Measurements from ENCODE around the gene ELL. TPM values are rescaled to one million over a fixed set of nuclear protein-coding genes. Genes with fewer than 3 reads are reported as not detected.

Gene ELL
- total and polyA plus RNA-seq, 2 donors (not counting 3 experiments of a cell fraction or from before 2014, with no cell fraction given): 9.9 to 18.2 TPM

DNA sequence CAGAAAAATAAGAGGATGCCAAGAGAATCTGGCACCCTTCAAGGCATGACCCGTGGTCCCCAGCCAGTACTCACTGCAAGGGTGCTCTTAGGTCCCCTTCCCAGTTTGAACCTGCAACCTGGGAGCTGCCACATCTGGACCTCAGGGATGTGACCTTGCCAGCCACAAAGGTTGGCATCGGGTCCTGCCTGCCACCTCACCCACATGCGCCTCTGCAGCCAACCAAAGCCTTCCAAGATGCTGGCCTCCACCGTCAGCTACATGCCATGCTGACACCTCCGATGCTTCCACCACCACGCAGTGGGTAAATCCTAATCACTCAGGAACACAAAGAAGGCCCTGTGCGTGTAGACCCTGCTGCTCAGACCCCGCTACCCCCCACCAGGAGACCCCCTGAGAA, 35.1 kb downstream of the ELL start:
- no TSS peak for BruUV-seq (replicated peaks)
- ChIA-PET CTCF (interaction anchor here (0.8 to 1.6 kb wide), 8 partner anchors 9 to 360 kb away, joined by 3 to 18 read pairs (median 4); partner anchors contain the start of genes ELL and REX1BD), POLR2A (interaction anchor here (0.6 kb wide), 1 partner anchor 64 kb away, joined by 3 read pairs; no protein-coding TSS in a partner anchor)
- FAIRE-seq: no peak
- Histone ChIP-seq H3K9me3 (replicated peaks; ENCODE audit: control insufficient read depth, insufficient read depth, low read length) (no peaks in the 10 kb centered on the region), H3K27me3 (ENCODE audit: control insufficient read depth in 2 of 2, insufficient read depth in 2 of 2, low read length in 2 of 2) (no peaks in the 10 kb centered on the region), H2AFZ (ENCODE audit: low read depth, low read length) (no peak overlapping the region), H3K4me3 (replicated peaks in 1 of 3; ENCODE audit: insufficient read depth in 1 of 3, low read depth in 1 of 3, low read length in 3 of 3) (no peak overlapping the region), H3K79me2 (ENCODE audit: control insufficient read depth, insufficient read depth, low read length) (peaks cover 41% of the 10 kb centered on the region), H4K20me1 (replicated peaks; ENCODE audit: control insufficient read depth, extremely low read depth, insufficient read depth, low read length) (no peaks in the 10 kb centered on the region), H3K9ac (replicated peaks; ENCODE audit: extremely low read depth, insufficient read depth, low read length) (no peak overlapping the region), H3K27ac (ENCODE audit: insufficient read depth, low read depth, low read length) (no peak overlapping the region), H3K36me3 (ENCODE audit: control insufficient read depth in 2 of 2, extremely low read depth in 1 of 2, insufficient read depth in 2 of 2, low read length in 2 of 2) (no peaks in the 10 kb centered on the region), H3K4me1 (ENCODE audit: control insufficient read depth, extremely low read depth, insufficient read depth, low read length) (peaks cover 9% of the 10 kb centered on the region), H3K9me1 (replicated peaks; ENCODE audit: control insufficient read depth, extremely low read depth, insufficient read depth, low read length) (no peaks in the 10 kb centered on the region), H3K4me2 (ENCODE audit: insufficient read depth, low read length) (no peak overlapping the region)
- no peak for DNase-seq (ENCODE audit: low read depth, low spot score)
- intact Hi-C loops (cut with micrococcal nuclease): loop anchor here (1.0 kb wide), 1 partner anchor 34 kb away; no protein-coding TSS in a partner anchor
- TF ChIP-seq FOS (IDR thresholded peaks at IDR 0.05; ENCODE audit: borderline replicate concordance, insufficient read depth, low read length): no peak
- dilution Hi-C loops (cut with MboI; ENCODE audit: extremely low pct_ligation_motif_present, low sequenced_read_pairs): no loop called here

DNA sequence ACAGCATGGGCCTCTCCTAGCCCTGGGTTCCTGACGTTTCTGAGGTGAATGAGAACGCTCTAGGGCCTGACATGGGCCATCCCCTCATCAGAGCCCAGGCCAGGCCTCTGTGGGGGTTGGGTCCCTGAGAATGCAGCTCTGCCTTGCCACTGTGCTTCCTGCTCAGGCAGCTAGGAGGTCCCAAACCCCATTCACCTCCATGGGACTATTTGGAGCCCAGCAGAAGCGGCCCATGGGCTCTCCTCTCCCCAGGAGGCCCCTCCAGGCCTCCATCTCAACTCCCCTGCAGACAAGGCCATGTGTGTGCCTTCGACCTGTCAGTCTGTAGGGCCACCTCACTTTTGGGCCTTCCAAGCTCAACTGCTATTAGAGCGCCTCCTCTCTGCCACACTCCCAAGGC, 36.9 kb downstream of the ELL start:
- no peaks in the 10 kb centered on the region for H4K20me1 ChIP-seq (replicated peaks; ENCODE audit: control insufficient read depth, extremely low read depth, insufficient read depth, low read length)
- H3K79me2 ChIP-seq (ENCODE audit: control insufficient read depth, insufficient read depth, low read length): peaks cover 50% of the 10 kb centered on the region
- FAIRE-seq (no peak), DNase-seq (ENCODE audit: low read depth, low spot score) (no peak)
- H3K4me2 ChIP-seq (ENCODE audit: insufficient read depth, low read length): no peak overlapping the region
- no peak overlapping the region for H3K27ac ChIP-seq (ENCODE audit: insufficient read depth, low read depth, low read length)
- no peaks in the 10 kb centered on the region for H3K27me3 ChIP-seq (ENCODE audit: control insufficient read depth in 2 of 2, insufficient read depth in 2 of 2, low read length in 2 of 2)
- no peaks in the 10 kb centered on the region for H3K9me3 ChIP-seq (replicated peaks; ENCODE audit: control insufficient read depth, insufficient read depth, low read length)
- H3K4me1 ChIP-seq (ENCODE audit: control insufficient read depth, extremely low read depth, insufficient read depth, low read length): peaks cover 15% of the 10 kb centered on the region
- BruUV-seq (replicated peaks): no TSS peak
- ChIA-PET POLR2A (no interaction called here), CTCF (interaction anchor here (0.8 to 1.6 kb wide), 3 partner anchors 11 to 104 kb away, joined by 3 read pairs; partner anchors contain the start of gene REX1BD)
- intact Hi-C loops (cut with micrococcal nuclease) (no loop called here), dilution Hi-C loops (cut with MboI; ENCODE audit: extremely low pct_ligation_motif_present, low sequenced_read_pairs) (no loop called here)
- H2AFZ ChIP-seq (ENCODE audit: low read depth, low read length): no peak overlapping the region
- no peaks in the 10 kb centered on the region for H3K36me3 ChIP-seq (ENCODE audit: control insufficient read depth in 2 of 2, extremely low read depth in 1 of 2, insufficient read depth in 2 of 2, low read length in 2 of 2)
- H3K9me1 ChIP-seq (replicated peaks; ENCODE audit: control insufficient read depth, extremely low read depth, insufficient read depth, low read length): no peaks in the 10 kb centered on the region
- no peak overlapping the region for H3K4me3 ChIP-seq (replicated peaks in 1 of 3; ENCODE audit: insufficient read depth in 1 of 3, low read depth in 1 of 3, low read length in 3 of 3)
- TF ChIP-seq EZH2 (IDR thresholded peaks at IDR 0.05; ENCODE audit: borderline replicate concordance, low read depth, low read length, severe bottlenecking) (no peak), POLR2A (IDR thresholded peaks at IDR 0.05; ENCODE audit: low read depth, low read length) (no peak), GATA2 (IDR thresholded peaks at IDR 0.05; ENCODE audit: insufficient read depth, insufficient read length, low read depth, low read length) (no peak), JUN (IDR thresholded peaks at IDR 0.05; ENCODE audit: borderline replicate concordance, insufficient read depth, insufficient read length, low read depth) (no peak), FOS (IDR thresholded peaks at IDR 0.05; ENCODE audit: borderline replicate concordance, insufficient read depth, low read length) (no peak), POLR2AphosphoS5 (IDR thresholded peaks at IDR 0.05; ENCODE audit: insufficient read depth, low read depth, low read length) (no peak), MYC (IDR thresholded peaks at IDR 0.05; ENCODE audit: low read depth, low read length) (no peak)
- TF ChIP-seq, protein P1, sequence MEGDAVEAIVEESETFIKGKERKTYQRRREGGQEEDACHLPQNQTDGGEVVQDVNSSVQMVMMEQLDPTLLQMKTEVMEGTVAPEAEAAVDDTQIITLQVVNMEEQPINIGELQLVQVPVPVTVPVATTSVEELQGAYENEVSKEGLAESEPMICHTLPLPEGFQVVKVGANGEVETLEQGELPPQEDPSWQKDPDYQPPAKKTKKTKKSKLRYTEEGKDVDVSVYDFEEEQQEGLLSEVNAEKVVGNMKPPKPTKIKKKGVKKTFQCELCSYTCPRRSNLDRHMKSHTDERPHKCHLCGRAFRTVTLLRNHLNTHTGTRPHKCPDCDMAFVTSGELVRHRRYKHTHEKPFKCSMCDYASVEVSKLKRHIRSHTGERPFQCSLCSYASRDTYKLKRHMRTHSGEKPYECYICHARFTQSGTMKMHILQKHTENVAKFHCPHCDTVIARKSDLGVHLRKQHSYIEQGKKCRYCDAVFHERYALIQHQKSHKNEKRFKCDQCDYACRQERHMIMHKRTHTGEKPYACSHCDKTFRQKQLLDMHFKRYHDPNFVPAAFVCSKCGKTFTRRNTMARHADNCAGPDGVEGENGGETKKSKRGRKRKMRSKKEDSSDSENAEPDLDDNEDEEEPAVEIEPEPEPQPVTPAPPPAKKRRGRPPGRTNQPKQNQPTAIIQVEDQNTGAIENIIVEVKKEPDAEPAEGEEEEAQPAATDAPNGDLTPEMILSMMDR (IDR thresholded peaks at IDR 0.05; ENCODE audit: extremely low read depth in 1 of 2, insufficient read depth in 1 of 2, low read depth in 1 of 2, low read length in 2 of 2): no peak
- TF ChIP-seq, protein P2, sequence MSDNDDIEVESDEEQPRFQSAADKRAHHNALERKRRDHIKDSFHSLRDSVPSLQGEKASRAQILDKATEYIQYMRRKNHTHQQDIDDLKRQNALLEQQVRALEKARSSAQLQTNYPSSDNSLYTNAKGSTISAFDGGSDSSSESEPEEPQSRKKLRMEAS (IDR thresholded peaks at IDR 0.05; ENCODE audit: insufficient read depth, insufficient read length): no peak
- no peak overlapping the region for H3K9ac ChIP-seq (replicated peaks; ENCODE audit: extremely low read depth, insufficient read depth, low read length)
